Measurements from ENCODE around the gene TBX4.

Gene TBX4

GRCh38 chr17:61410141-61411010 is 41.8 kb upstream of the TBX4 start:
- H3K27ac ChIP-seq = no peak overlapping the region
- TF ChIP-seq, protein P1, sequence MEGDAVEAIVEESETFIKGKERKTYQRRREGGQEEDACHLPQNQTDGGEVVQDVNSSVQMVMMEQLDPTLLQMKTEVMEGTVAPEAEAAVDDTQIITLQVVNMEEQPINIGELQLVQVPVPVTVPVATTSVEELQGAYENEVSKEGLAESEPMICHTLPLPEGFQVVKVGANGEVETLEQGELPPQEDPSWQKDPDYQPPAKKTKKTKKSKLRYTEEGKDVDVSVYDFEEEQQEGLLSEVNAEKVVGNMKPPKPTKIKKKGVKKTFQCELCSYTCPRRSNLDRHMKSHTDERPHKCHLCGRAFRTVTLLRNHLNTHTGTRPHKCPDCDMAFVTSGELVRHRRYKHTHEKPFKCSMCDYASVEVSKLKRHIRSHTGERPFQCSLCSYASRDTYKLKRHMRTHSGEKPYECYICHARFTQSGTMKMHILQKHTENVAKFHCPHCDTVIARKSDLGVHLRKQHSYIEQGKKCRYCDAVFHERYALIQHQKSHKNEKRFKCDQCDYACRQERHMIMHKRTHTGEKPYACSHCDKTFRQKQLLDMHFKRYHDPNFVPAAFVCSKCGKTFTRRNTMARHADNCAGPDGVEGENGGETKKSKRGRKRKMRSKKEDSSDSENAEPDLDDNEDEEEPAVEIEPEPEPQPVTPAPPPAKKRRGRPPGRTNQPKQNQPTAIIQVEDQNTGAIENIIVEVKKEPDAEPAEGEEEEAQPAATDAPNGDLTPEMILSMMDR (IDR thresholded peaks at IDR 0.05; ENCODE audit: low read depth, low read length, missing control alignments) = peak; percentile 68
- DNase-seq = peak; percentile 61
- peaks cover 13% of the 10 kb centered on the region for H3K36me3 ChIP-seq (replicated peaks)
- in situ Hi-C loops (cut with HindIII; ENCODE audit: low pct_ligation_motif_present, low sequenced_read_pairs) = no loop called here
- H3K4me3 ChIP-seq (ENCODE audit: low read depth, low read length) = peak overlapping the region; percentile 47
- H3K27me3 ChIP-seq (replicated peaks) = no peaks in the 10 kb centered on the region

- TF ChIP-seq, protein P1 (IDR thresholded peaks at IDR 0.05; ENCODE audit: low read depth, low read length, missing control alignments) = no peak
- DNase-seq = no peak
- Histone ChIP-seq H3K27ac (peak overlapping the region; percentile 31), H3K4me3 (ENCODE audit: low read depth, low read length) (peak overlapping the region; percentile 68), H3K36me3 (replicated peaks) (peaks cover 7% of the 10 kb centered on the region), H3K27me3 (replicated peaks) (no peaks in the 10 kb centered on the region)
- in situ Hi-C loops (cut with HindIII; ENCODE audit: low pct_ligation_motif_present, low sequenced_read_pairs) = no loop called here
These were observed 41.3 kb upstream of the TBX4 start for GRCh38 chr17:61411011-61411260.

GRCh38 chr17:61411261-61412142 is 40.7 kb upstream of the TBX4 start:
- Histone ChIP-seq H3K27me3 (replicated peaks) (no peaks in the 10 kb centered on the region), H3K4me3 (ENCODE audit: low read depth, low read length) (peak overlapping the region; percentile 68), H3K27ac (peak overlapping the region; percentile 40), H3K36me3 (replicated peaks) (peaks cover 3% of the 10 kb centered on the region)
- in situ Hi-C loops (cut with HindIII; ENCODE audit: low pct_ligation_motif_present, low sequenced_read_pairs) = no loop called here
- TF ChIP-seq, protein P1 (IDR thresholded peaks at IDR 0.05; ENCODE audit: low read depth, low read length, missing control alignments) = peak; percentile 55
- peak; percentile 31 for DNase-seq

GRCh38 chr17:61412143-61412859 is 39.9 kb upstream of the TBX4 start:
- TF ChIP-seq, protein P1 (IDR thresholded peaks at IDR 0.05; ENCODE audit: low read depth, low read length, missing control alignments) = peak; percentile 80
- DNase-seq = peak; percentile 54
- Histone ChIP-seq H3K27me3 (replicated peaks) (no peaks in the 10 kb centered on the region), H3K27ac (peak overlapping the region; percentile 40), H3K36me3 (replicated peaks) (peaks cover 3% of the 10 kb centered on the region), H3K4me3 (ENCODE audit: low read depth, low read length) (peak overlapping the region; percentile 68)
- in situ Hi-C loops (cut with HindIII; ENCODE audit: low pct_ligation_motif_present, low sequenced_read_pairs) = no loop called here

- TF ChIP-seq, protein P1 (IDR thresholded peaks at IDR 0.05; ENCODE audit: low read depth, low read length, missing control alignments) = no peak
- Histone ChIP-seq H3K4me3 (ENCODE audit: low read depth, low read length) (peak overlapping the region; percentile 68), H3K36me3 (replicated peaks) (peaks cover 3% of the 10 kb centered on the region), H3K27me3 (replicated peaks) (no peaks in the 10 kb centered on the region), H3K27ac (no peak overlapping the region)
- no peak for DNase-seq
- in situ Hi-C loops (cut with HindIII; ENCODE audit: low pct_ligation_motif_present, low sequenced_read_pairs) = no loop called here
These were observed 39.2 kb upstream of the TBX4 start for GRCh38 chr17:61412860-61413660.

Data from brain microvascular endothelial cell (primary cell).